ENCODE data around the gene CLDN7.

Gene CLDN7

DNA sequence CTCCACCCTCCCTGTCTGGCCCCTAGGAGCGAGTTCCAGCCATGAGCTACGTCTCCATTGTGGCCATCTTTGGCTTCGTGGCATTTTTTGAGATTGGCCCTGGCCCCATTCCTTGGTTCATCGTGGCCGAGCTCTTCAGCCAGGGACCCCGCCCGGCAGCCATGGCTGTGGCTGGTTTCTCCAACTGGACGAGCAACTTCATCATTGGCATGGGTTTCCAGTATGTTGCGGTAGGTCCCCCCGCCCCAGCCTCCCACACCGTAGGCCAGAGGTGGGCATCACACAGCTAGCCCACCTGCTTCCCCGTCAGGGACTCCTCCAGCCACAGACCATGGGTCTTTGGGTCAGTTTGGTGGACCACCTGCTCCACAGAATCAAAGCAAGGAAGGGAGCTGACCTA is 23.4 kb upstream of the CLDN7 start:
- no peak for DNase-seq (ENCODE audit: low read depth, low spot score)

DNA sequence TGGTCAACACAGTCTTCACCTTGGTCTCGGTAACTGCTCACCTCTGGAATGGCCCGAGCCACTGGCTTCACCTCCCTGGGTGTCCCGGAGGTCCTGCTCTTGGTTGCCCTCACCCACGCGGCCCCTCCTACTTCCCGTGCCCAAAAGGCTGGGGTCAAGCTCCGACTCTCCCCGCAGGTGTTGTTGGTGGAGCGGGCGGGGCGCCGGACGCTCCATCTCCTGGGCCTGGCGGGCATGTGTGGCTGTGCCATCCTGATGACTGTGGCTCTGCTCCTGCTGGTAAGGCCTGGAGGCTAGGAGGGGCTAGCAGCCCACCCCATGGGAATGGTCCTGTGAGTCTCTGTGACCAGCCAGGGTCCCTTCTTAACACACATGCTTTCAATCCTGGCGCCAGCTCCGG is 22.6 kb upstream of the CLDN7 start:
- no peak for DNase-seq (ENCODE audit: low read depth, low spot score)

DNA sequence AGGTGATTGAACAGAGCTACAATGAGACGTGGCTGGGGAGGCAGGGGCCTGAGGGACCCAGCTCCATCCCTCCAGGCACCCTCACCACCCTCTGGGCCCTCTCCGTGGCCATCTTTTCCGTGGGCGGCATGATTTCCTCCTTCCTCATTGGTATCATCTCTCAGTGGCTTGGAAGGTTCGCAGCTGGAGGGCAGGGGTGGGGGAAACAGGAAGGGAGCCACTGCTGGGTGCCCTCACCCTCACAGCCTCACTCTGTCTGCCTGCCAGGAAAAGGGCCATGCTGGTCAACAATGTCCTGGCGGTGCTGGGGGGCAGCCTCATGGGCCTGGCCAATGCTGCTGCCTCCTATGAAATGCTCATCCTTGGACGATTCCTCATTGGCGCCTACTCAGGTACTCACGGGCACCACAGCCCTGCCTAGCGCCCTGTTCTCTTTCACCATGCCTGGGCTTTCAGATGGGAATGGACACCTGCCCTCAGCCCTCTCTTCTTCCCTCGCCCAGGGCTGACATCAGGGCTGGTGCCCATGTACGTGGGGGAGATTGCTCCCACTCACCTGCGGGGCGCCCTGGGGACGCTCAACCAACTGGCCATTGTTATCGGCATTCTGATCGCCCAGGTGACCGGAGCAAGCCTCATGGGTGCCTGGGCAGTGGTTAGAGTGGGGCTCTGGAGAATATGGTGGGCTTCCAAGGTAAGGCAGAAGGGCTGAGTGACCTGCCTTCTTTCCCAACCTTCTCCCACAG is 21.4 kb upstream of the CLDN7 start:
- no peak for DNase-seq (ENCODE audit: low read depth, low spot score)

DNA sequence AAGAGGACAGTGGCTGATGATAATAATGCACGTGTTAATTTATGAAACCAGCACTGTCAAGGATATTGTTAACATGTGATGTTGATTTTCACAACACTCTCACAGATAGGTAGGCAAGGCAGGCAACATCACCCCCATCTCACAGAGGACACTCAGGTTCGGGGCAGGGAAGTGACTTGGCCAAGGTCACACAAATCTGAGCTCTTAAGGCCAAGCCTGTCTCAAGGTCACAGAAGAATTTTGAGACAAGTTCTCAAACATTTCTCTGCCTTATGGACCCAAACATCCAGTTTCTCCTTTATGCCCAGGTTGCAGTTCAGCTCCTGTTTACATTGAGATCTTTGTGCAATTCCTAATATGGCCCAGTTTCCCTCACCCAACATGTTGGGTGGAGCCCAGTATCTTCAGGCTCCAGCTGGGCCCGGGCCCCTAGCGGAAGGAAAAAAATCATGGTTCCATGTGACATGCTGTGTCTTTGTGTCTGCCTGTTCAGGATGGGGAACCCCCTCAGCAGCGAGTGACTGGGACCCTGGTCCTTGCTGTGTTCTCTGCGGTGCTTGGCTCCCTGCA is 20.6 kb upstream of the CLDN7 start:
- no peak for DNase-seq (ENCODE audit: low read depth, low spot score)

DNA sequence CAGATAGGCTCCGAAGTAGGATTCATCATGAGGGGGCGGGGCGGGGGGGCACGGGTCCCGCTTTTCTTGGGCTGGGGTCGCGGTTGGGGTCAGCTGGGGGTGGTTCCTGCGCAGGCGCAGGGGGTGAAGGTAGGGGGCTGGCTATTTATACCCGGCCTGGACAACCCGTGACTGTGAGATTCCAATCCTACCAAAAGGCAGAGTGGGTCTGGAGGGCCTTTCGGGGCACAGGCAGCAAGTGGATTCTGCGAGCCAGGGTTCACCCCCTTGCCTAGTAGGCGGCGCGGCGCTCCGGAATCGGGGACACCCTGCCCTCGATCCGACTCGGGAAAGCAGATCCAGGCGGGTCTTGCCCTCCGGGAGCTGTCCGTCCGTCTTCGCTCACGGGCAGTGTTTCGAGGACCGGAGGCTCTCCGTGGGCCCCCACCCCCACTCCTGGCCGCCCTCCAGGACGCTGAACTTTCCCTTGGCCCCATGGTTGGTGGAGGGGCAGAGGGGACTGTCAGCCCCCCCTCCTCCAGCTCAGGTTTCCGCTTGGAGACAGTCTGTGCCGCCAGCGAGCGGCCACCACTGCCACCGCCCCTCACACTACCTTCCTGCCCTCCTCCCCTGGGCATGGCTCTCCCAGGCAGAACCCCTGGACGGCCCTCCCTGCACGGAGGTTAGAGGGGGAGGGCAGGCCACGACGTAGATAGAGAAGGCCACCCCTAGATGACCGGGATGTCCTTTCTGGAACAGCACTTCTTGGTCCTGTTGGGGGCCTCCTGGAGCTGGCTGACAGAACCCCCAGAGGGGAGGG is 19.9 kb upstream of the CLDN7 start:
- DNase-seq (ENCODE audit: low read depth, low spot score) = no peak

DNA sequence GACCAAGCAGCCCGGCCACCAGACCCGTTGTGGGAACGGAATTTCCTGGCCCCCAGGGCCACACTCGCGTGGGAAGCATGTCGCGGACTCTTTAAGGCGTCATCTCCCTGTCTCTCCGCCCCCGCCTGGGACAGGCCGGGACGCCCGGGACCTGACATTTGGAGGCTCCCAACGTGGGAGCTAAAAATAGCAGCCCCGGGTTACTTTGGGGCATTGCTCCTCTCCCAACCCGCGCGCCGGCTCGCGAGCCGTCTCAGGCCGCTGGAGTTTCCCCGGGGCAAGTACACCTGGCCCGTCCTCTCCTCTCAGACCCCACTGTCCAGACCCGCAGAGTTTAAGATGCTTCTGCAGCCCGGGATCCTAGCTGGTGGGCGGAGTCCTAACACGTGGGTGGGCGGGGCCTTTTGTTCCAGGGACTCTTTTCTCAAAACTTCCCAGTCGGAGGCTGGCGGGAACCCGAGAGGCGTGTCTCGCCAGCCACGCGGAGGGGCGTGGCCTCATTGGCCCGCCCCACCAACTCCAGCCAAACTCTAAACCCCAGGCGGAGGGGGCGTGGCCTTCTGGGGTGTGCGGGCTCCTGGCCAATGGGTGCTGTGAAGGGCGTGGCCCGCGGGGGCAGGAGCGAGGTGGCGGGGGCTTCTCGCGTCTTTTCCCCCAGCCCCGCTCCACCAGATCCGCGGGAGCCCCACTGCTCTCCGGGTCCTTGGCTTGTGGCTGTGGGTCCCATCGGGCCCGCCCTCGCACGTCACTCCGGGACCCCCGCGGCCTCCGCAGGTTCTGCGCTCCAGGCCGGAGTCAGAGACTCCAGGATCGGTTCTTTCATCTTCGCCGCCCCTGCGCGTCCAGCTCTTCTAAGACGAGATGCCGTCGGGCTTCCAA is 19.0 kb upstream of the CLDN7 start, which contains the start of gene SLC2A4:
TSS of gene SLC2A4 (plus strand) at position 645 of the 879 bp plus-strand sequence. CDS start at position 862, 217 bp downstream.
- peak; percentile 66 for DNase-seq (ENCODE audit: low read depth, low spot score)

DNA sequence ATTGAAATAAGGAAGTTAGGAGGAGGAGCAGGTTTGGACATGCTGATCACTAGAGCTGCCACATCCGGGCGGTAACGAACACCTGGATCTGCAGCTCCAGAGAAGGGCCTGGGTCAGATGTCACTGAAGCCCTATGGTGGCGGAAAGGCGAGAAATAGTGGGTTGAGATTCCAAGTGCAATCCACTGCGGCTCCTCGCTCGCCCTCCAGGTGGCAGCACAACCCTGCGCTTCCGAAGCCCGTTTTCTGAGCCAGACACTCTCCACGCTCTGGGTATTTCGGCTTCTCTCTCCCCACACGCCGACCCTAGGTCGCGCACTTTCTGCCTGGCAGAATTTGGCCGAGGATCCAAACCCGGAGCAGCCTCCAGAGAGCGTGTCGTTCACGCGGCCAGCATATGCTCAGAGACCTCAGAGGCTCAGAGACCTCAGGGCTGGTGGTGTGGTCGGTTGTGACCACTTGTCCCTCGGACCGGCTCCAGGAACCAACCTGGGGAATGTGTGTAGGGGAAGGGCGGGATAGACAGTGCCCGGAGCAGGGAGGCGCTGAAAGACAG is 18.3 kb upstream of the CLDN7 start:
- DNase-seq (ENCODE audit: low read depth, low spot score) = peak; percentile 36

DNA sequence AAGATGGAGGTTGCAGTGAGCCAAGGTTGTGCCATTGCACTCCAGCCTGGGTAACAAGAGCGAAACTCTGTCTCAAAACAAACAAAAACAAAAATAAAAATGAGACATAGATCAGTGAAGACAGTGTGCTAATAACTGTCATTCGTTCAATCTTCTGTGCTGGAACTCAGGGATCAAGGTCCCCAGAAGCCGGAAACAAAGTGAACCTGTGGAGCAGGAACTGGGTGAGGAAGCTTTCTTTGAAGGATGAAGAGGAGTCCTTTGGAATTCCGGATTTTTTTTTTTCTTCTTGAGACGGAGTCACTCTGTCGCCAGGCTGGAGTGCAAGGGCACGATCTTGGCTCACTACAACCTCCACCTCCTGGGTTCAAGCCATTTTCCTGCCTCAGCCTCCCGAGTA is 17.2 kb upstream of the CLDN7 start:
- no peak for DNase-seq (ENCODE audit: low read depth, low spot score)

DNA sequence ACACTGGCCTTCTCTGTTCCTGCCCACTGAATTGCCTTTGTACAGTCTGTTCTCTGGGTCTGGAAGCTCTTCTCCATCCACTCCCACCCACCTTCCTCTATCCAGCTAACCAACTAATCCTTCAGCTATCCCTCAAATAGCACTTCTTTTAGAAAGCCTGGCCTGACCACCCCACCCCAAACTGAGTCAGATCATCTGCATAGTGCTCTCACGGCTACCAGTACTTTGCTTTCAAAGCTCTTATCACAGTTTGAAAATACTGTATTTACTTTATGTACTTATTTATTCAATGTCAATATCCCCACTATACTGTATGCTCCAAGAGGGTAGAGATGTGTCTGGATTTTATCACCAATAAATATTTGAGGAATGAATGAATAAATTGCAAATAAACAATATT is 4.5 kb upstream of the CLDN7 start:
- no peak for DNase-seq (ENCODE audit: low read depth, low spot score)

DNA sequence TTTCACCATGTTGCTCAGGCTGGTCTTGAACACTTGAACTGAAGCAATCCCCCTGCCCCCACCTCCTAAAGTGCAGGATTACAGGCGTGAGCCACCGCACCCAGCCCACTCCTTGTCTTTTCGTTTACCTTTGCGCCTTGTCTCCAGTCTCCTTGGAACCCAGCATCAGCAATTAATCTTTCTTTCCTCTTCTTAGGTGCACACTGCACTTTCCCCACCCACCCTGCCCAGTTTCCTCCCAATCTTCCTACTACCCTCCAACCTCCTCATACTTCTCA is 1.5 kb upstream of the CLDN7 start:
- no peak for DNase-seq (ENCODE audit: low read depth, low spot score)

DNA sequence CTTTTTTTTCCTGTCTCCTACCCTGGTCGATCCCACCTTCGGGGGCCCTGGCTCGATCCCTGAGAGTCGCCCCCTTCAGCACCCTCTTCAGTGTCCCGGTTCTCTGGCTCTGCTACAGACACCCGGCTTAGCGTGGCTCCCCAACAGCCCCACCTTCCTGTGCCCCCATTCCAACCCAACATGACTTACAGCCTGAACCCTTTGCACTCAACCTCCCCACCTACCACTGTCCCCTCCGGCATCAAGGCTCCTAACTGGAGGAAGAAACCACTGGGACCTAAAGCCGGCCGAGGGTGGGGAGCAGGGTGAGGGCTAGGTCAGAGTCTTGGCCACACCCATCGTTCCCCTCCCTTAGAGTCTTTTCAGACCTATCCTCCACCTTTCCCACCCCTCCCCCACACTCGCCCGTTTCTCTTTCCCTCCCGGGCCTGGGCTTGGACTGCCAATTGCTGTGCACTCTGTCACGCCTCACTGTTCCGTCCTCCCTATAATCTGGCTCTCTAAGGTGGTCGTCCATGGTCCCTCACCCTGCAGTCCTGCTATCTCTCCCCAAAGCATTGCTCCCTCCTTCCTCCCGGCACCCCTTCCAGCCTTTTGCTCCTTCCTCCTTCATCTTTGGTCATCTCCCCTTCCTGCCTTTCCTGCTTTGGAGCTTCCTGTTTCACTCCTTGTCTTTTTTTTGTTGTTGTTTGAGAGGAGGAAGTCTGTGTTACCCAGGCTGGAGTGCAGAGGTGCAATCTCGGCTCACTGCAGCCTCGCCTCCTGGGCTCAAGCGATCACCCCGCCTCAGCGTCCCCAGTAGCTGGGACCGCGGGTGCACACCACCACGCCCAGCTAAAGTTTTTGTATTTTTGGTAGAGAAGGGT is 890 bp upstream of the CLDN7 start:
- no peak for DNase-seq (ENCODE audit: low read depth, low spot score)

DNA sequence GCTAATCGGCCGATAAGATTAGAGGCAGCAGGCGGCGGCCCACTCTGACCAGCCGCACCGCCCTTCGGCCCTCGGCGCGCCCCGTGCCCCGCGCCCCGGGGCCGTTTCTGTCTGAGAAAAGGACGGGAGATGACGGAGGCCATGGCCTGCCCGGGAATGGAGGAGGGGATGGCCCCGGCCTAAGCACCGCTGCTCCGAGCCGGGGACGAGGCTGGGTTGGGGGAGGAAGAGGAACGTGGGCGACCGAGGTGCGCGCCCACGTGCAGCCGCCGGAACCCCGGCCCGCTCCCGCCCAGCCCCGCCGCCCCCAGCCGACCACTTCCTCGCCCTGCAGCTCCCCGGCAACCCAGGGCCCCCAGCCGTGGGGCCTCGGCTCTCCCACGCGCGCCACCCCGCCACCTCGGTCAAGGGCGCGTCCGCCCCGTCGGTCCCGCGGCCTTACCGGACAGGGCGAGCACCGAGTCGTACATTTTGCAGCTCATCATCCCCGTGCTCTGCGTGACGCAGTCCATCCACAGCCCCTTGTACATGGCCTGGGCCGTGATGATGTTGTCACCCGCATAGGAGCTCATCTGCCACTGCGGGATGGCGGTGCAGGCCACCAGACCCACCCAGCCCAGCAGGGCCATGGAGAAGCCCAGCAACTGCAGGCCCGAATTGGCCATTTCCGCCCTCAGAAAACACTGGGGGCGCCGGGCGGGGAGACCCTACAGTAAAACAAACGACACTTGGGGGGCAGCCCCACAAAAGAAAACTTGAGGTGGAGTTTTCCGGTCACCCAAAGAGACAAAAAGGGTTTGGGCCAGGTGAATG is 693 bp downstream of the CLDN7 start:
- DNase-seq (ENCODE audit: low read depth, low spot score) = no peak

DNA sequence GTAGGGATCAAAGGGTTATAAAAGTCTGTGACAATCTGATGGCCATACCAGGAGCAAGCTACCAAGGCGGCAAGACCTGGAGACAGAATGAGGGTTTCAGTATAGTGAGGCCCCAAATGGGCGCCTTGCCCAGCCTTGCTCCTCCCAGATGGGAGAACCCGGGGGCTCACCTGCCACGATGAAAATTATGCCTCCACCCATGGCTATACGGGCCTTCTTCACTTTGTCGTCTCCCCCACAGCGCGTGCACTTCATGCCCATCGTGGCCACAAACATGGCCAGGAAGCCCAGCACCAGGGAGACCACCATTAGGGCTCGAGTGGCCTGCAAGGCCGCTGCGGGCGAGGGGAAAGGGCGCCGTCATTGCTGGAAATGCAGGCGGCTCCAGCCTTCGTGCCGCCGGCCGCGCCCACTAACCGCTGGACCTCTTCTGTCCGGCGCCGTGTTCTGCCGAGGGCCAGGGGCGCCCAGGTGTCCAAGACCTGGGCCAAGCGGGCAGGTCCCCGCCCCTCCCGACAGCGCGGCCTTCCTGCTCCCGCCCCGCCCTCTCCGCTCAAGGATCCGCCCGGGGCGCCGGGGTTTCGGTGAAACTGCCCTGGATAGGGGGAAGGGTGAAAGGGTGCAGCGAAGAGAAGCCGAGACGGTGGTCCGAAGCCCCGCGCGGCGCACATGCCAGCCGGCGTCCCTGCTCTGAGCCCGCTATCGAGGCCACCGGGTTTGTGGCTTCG is 1.5 kb downstream of the CLDN7 start:
- no peak for DNase-seq (ENCODE audit: low read depth, low spot score)

DNA sequence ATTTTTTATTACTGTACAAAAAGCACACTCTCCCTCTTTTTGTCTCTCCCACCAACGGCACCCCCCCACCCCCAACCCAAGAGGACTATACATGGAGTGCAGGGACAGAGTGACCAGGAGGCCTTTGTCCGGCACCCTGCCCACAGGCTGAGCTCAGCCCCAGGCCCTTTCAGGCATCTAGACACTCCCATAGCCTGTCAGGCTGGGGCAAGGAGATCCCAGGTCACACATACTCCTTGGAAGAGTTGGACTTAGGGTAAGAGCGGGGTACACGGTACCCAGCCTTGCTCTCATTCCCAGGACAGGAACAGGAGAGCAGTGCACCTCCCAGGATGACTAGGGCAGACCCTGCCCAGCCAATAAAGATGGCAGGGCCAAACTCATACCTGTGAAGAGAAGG is 2.1 kb downstream of the CLDN7 start:
- no peak for DNase-seq (ENCODE audit: low read depth, low spot score)

DNA sequence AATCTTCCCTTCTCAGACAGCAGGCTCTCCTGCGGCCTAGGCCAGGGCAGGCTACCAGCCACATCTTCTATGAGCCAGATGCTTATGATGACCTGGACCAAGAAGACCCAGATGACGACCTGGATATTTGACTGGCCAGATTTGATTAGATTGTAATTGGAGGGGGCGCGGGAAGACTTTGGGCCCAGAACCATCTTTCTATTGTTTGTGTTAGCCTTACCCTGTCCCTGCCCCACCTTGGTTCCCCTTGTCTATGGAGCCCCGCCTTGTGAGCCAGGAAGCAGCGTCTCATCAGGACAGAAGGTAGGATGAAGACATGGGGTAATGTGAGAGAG is 2.8 kb downstream of the CLDN7 start:
- DNase-seq (ENCODE audit: low read depth, low spot score) = no peak

DNA sequence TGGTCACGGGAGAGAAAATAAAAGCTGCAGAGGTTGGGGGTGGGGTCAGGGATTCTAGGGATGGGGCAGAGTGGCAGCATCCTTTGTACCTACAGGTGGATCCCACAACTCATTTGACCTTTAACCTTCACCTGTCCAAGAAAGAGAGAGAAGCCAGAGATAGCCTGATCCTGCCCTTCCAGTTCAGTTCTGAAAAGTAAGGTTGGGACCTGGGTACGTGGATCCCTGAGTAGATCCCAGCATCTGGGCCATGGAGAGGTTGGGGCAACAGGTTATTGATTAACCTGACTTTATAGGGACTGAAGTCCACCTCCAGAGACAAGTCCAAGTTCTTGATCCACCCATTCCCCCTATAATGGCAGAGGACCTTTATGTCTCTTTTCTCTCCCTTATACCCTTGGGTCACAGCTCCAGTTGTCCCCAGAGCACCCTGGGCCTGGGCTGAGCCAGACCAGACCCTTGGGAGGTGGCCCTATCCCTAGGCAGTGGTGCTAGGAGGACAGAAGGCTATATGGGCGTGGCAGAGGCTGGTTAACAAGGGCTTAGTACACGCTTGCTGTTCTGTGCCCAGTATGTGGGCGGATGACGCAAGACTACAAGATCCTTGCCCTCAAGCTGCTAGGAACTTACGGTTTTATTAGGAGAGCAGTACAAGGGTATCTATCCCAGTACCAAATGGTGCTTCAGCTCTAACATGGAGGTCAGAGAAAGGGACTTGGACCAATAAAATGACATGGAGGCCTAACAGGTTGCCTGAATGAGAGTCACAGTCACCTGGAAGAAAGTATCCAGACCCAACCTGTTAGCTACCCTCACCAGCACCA is 3.3 kb downstream of the CLDN7 start:
- no peak for DNase-seq (ENCODE audit: low read depth, low spot score)

DNA sequence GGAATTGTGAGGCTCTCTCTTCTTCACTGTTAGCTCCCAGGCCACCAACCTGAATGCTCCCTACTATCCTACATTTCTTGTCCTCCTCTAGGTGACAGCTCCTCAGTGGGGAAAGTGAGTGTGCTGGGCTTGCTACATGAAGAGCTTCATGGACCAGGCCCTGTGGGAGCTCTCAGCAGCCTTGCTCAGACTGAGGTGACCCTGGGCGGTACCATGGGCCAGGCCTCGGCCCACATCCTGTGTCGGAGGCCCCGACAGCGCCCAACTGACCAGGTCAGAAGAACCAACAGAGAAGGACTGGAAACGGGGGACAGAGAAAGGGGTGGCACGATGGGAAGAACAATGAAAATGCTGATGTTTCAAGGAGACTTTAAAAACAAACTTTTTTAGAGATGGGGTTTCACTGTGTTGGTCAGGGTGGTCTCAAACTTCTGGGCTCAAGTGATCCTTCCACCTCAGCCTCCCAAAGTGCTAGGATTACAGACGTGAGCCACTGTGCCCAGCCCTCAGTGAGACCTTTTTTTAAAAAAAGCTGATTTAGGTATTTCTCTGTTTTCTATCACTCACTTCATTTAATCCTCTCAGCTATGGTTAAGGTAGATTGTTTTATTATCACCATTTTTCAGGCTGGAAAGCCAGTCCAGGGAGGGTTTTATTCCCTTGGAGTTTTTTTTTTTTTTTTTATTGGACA is 5.4 kb downstream of the CLDN7 start:
- DNase-seq (ENCODE audit: low read depth, low spot score) = no peak

DNA sequence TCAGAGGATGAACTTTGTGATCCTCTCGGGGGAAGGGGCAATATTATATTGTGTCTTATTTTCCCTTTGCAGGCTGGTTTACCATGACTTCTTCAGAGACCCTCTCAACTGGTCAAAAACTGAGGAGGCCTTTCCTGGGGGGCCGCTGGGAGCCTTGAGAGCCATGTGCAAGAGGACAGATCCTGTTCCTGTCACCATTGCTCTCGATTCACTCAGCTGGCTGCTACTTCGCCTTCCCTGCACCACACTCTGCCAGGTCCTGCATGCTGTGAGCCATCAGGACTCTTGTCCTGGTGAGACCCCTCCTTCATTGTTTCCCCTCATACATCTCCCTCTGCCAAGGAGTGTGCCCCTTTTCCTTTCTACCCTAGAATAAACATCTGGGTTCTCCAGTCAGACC is 7.8 kb downstream of the CLDN7 start:
- no peak for DNase-seq (ENCODE audit: low read depth, low spot score)

Measured in brain pericyte (primary cell).